HUES48 (cell line): ENCODE measurements around the gene MFSD8.
"Not testable (repeated sequence)": the region's sequence is repeated elsewhere in the genome, so short reads cannot be mapped to it uniquely, and the experiment has no call there.

ENCODE experiments used
- H3K27ac ChIP-seq: one replicate; pipeline ENCODE4 v1.7.0; 2013; ENCODE audit warnings: low read depth, low read length, inconsistent platforms
- H3K27me3 ChIP-seq: 2 replicates; pipeline ENCODE4 v1.6.1; 2013; ENCODE audit warnings: mild to moderate bottlenecking, low read length; ENCODE audit not compliant: control insufficient read depth, insufficient read depth
- H3K36me3 ChIP-seq: 2 replicates; pipeline ENCODE4 v1.6.1; 2013; ENCODE audit warnings: low read length; ENCODE audit not compliant: control insufficient read depth, insufficient read depth
- H3K4me1 ChIP-seq: 2 replicates; pipeline ENCODE4 v1.6.1; 2013; ENCODE audit warnings: mild to moderate bottlenecking, low read length; ENCODE audit not compliant: control insufficient read depth, insufficient read depth
- H3K4me3 ChIP-seq: 2 replicates; pipeline ENCODE4 v1.5.1; 2013; ENCODE audit warnings: mild to moderate bottlenecking, low read depth, low read length
- H3K9ac ChIP-seq: 2 replicates; pipeline ENCODE4 v1.6.1; 2013; ENCODE audit warnings: mild to moderate bottlenecking, low read depth, low read length, moderate library complexity
- H3K9me3 ChIP-seq: 2 replicates; pipeline ENCODE4 v1.6.1; 2013; ENCODE audit warnings: low read length; ENCODE audit not compliant: control insufficient read depth, insufficient read depth

Gene MFSD8

GRCh38 chr4:127931836-127932235 lies 33.1 kb downstream of the MFSD8 start:
- not testable (repeated sequence) for H3K4me1 ChIP-seq, H3K27ac ChIP-seq, H3K9ac ChIP-seq, H3K9me3 ChIP-seq, H3K4me3 ChIP-seq, H3K27me3 ChIP-seq
- H3K36me3 ChIP-seq: peaks cover 16% of the 10 kb centered on the region

GRCh38 chr4:127930175-127930574 lies 34.8 kb downstream of the MFSD8 start:
- no peaks in the 10 kb centered on the region for H3K4me1 ChIP-seq
- peaks cover 25% of the 10 kb centered on the region for H3K36me3 ChIP-seq
- H3K4me3 ChIP-seq: no peak overlapping the region
- no peaks in the 10 kb centered on the region for H3K27me3 ChIP-seq
- no peak overlapping the region for H3K9ac ChIP-seq
- no peaks in the 10 kb centered on the region for H3K9me3 ChIP-seq
- H3K27ac ChIP-seq: no peak overlapping the region

- not testable (repeated sequence) for H3K27ac ChIP-seq, H3K9ac ChIP-seq, H3K9me3 ChIP-seq, H3K4me1 ChIP-seq, H3K27me3 ChIP-seq, H3K4me3 ChIP-seq
- peaks cover 35% of the 10 kb centered on the region for H3K36me3 ChIP-seq
Observed at GRCh38 chr4:127925720-127926119, 39.3 kb downstream of the MFSD8 start.

- Histone ChIP-seq H3K27me3 (no peaks in the 10 kb centered on the region), H3K36me3 (peaks cover 50% of the 10 kb centered on the region), H3K4me3 (no peak overlapping the region), H3K4me1 (no peaks in the 10 kb centered on the region), H3K9me3 (no peaks in the 10 kb centered on the region), H3K9ac (no peak overlapping the region), H3K27ac (no peak overlapping the region)
Observed at GRCh38 chr4:127922226-127922625, 42.7 kb downstream of the MFSD8 start.

DNA sequence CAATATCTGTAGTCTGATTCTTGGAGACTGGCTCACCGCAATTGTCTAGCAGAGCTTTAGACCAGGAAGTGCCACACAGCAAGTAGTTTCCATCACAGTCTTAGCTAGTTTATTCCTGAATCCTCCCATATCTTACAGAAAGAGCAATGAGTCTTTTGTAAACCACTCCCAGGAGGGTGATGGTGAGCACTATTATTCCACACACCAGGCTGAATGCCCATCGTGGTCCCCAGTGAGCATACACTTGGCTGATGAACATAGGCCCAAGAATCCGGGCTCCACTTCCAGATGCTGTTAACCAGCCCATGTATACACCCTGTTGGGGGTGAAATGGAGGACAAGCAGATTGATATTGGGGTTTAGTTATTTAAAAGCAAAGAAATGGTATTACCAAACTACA lies 44.5 kb downstream of the MFSD8 start:
- Histone ChIP-seq H3K9me3 (no peaks in the 10 kb centered on the region), H3K36me3 (peaks cover 41% of the 10 kb centered on the region), H3K4me1 (no peaks in the 10 kb centered on the region)

DNA sequence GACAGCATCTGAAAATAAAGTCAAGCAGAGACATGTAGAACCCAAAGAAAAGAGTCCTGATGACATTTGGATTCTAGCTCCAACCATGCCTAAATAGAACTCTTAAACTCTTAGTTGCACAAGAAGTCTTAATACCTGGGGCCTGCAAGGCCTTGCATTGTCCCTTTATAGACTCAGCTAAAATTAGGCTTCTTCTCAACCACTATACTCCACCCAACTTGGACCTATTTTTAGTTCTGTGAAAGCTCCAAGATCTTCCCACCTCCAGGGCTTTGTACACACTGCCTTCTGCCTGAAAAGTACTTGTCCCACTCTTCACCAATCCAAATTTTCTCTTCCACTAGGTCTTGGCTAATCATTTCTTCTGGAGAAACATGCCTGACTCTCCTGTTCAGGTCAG lies 47.8 kb downstream of the MFSD8 start:
- Histone ChIP-seq H3K4me3 (no peak overlapping the region), H3K9me3 (no peaks in the 10 kb centered on the region), H3K36me3 (peaks cover 41% of the 10 kb centered on the region), H3K27ac (no peak overlapping the region), H3K4me1 (no peaks in the 10 kb centered on the region), H3K9ac (no peak overlapping the region), H3K27me3 (no peaks in the 10 kb centered on the region)

More for the DNA sequence above, 44.5 kb downstream of the MFSD8 start:
- Histone ChIP-seq H3K27me3 (no peaks in the 10 kb centered on the region), H3K4me3 (no peak overlapping the region), H3K9ac (no peak overlapping the region), H3K27ac (no peak overlapping the region)

- Histone ChIP-seq H3K9ac (no peak overlapping the region), H3K4me1 (no peaks in the 10 kb centered on the region), H3K36me3 (peaks cover 36% of the 10 kb centered on the region), H3K27ac (no peak overlapping the region), H3K9me3 (no peaks in the 10 kb centered on the region), H3K4me3 (no peak overlapping the region), H3K27me3 (no peaks in the 10 kb centered on the region)
Observed at GRCh38 chr4:127916512-127916911, 48.5 kb downstream of the MFSD8 start.

GRCh38 chr4:127905029-127905428 lies 59.9 kb downstream of the MFSD8 start:
- Histone ChIP-seq H3K27ac (no peak overlapping the region), H3K36me3 (no peaks in the 10 kb centered on the region), H3K27me3 (no peaks in the 10 kb centered on the region), H3K4me3 (no peak overlapping the region), H3K9me3 (no peaks in the 10 kb centered on the region), H3K4me1 (no peaks in the 10 kb centered on the region), H3K9ac (no peak overlapping the region)

DNA sequence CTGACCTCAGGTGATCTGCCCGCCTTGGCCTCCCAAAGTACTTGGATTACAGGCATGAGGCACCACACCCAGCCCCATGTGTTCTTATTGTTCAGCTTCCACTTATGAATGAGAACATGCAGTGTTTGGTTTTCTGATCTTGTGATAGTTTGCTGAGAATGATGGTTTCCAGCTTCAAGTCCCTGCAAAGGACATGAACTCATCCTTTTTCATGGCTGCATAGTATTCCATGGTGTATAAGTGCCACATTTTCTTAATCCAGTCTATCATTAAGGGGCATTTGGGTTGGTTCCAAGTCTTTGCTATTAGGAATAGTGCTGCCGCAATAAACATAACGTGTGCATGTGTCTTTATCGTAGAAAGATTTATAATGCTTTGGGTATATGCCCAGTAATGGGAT lies 65.3 kb downstream of the MFSD8 start:
- not testable (repeated sequence) for H3K9me3 ChIP-seq, H3K4me1 ChIP-seq, H3K27ac ChIP-seq, H3K4me3 ChIP-seq, H3K27me3 ChIP-seq, H3K9ac ChIP-seq
- peaks cover 45% of the 10 kb centered on the region for H3K36me3 ChIP-seq

DNA sequence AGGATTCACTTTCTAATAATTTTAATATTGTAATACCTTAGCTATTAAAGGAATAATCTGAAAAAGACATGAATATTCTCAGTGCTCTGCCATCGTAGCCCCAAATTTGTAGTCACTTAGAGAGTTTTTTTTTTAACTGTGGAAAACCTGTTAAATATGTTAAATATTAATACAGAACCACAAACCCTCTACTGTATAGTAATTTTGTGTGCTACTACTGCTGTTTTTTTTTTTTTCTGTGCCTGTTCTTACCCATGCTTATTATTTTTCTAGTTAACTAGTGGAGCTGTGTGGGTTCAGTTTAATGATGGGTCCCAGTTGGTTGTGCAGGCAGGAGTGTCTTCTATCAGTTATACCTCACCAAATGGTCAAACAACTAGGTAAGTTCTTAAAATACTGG lies 68.4 kb downstream of the MFSD8 start:
- Histone ChIP-seq H3K9me3 (no peaks in the 10 kb centered on the region), H3K4me3 (no peak overlapping the region), H3K27me3 (no peaks in the 10 kb centered on the region), H3K9ac (no peak overlapping the region), H3K36me3 (peaks cover 75% of the 10 kb centered on the region), H3K27ac (no peak overlapping the region), H3K4me1 (no peaks in the 10 kb centered on the region)

- H3K4me1 ChIP-seq: no peaks in the 10 kb centered on the region
- no peak overlapping the region for H3K4me3 ChIP-seq
- peaks cover 80% of the 10 kb centered on the region for H3K36me3 ChIP-seq
- no peaks in the 10 kb centered on the region for H3K27me3 ChIP-seq
- H3K27ac ChIP-seq: no peak overlapping the region
- H3K9ac ChIP-seq: no peak overlapping the region
- no peaks in the 10 kb centered on the region for H3K9me3 ChIP-seq
Observed at GRCh38 chr4:127896069-127896468, 68.9 kb downstream of the MFSD8 start.

GRCh38 chr4:127889903-127890302 lies 75.1 kb downstream of the MFSD8 start:
- Histone ChIP-seq H3K4me1 (no peaks in the 10 kb centered on the region), H3K9me3 (no peaks in the 10 kb centered on the region), H3K9ac (no peak overlapping the region), H3K4me3 (no peak overlapping the region), H3K27ac (no peak overlapping the region), H3K27me3 (no peaks in the 10 kb centered on the region), H3K36me3 (peaks cover 97% of the 10 kb centered on the region)
